ENCODE data around the gene ADAM8. TPM values are rescaled to one million over a fixed set of nuclear protein-coding genes. Genes with fewer than 3 reads are reported as not detected.

The ADAM8 gene
- total and polyA plus RNA-seq, 10 of the 15 experiments (the other 5 are each of a cell fraction or from before 2014, with no cell fraction given), result 0.37 to 92.7 (median 21.7) TPM

GRCh38 chr10:133302230-133302629 is 25.6 kb upstream of the ADAM8 start (continued):
- no peak for TF ChIP-seq ZNF217 (IDR thresholded peaks at IDR 0.05)
- no peak for TF ChIP-seq POLR2A (IDR thresholded peaks at IDR 0.05; ENCODE audit: low read depth, low read length)
- TF ChIP-seq MAX (IDR thresholded peaks at IDR 0.05; ENCODE audit: low read depth, low read length), result no peak

GRCh38 chr10:133299738-133300137 is 23.1 kb upstream of the ADAM8 start:
- no TSS peak for BruUV-seq (replicated peaks)
- no peaks in the 10 kb centered on the region for H3K27me3 ChIP-seq (replicated peaks in 1 of 2; ENCODE audit: control insufficient read depth in 2 of 2, insufficient read depth in 2 of 2, low read length in 1 of 2)
- ATAC-seq (no peak), FAIRE-seq (no peak), DNase-seq (ENCODE audit: low read depth, low spot score) (no peak)
- H3K4me2 ChIP-seq (ENCODE audit: control insufficient read depth, insufficient read depth), result no peak overlapping the region
- H3K27ac ChIP-seq (ENCODE audit: control insufficient read depth, insufficient read depth), result no peak overlapping the region
- H3K4me3 ChIP-seq, result no peak overlapping the region
- H3K4me1 ChIP-seq (ENCODE audit: control insufficient read depth, insufficient read depth, low read length), result no peaks in the 10 kb centered on the region
- H3K36me3 ChIP-seq (ENCODE audit: control insufficient read depth in 2 of 2, insufficient read depth in 2 of 2, low read length in 1 of 2), result peaks cover 25 to 31% of the 10 kb centered on the region in 2 experiments
- SMC1A ChIA-PET (ENCODE audit: uncharacterized antibody, unreplicated experiment), result no interaction called here
- POLR2A ChIA-PET, result no interaction called here
- TF ChIP-seq ZNF24 (IDR thresholded peaks at IDR 0.05) (no peak), RELB (IDR thresholded peaks at IDR 0.05; ENCODE audit: low read depth) (no peak), BRCA1 (IDR thresholded peaks at IDR 0.05; ENCODE audit: low read depth, low read length) (no peak), ZBTB40 (IDR thresholded peaks at IDR 0.05; ENCODE audit: borderline replicate concordance) (no peak), PRDM15 (CRISPR knock-in tag; IDR thresholded peaks at IDR 0.05) (no peak)
- no peak overlapping the region for H2AFZ ChIP-seq (ENCODE audit: control insufficient read depth, low read depth, low read length)
- RAD21 ChIA-PET (ENCODE audit: unreplicated experiment), result no interaction called here
- intact Hi-C loops (cut with micrococcal nuclease; ENCODE audit: unreplicated experiment), result no loop called here
- CTCF ChIA-PET, result interaction anchor here (1.3 to 1.6 kb wide), 2 partner anchors 8 to 21 kb away, joined by 3 to 5 read pairs; no protein-coding TSS in a partner anchor
- H4K20me1 ChIP-seq (ENCODE audit: control insufficient read depth, insufficient read depth), result no peaks in the 10 kb centered on the region; the same call in 1 of the 2 replicates
- no peak overlapping the region for H3K9ac ChIP-seq (ENCODE audit: control insufficient read depth, insufficient read depth, low read length)
- peaks cover 8% of the 10 kb centered on the region for H3K79me2 ChIP-seq (ENCODE audit: control insufficient read depth, insufficient read depth, low read length)
- 85% methylated on average over 14 of the region's 14 CpGs for WGBS (ENCODE audit: insufficient coverage, insufficient replicate concordance, low lambda C conversion rate, missing lambda C conversion rate)
- H3K9me3 ChIP-seq (replicated peaks; ENCODE audit: control insufficient read depth, insufficient read depth, low read length), result no peaks in the 10 kb centered on the region
- in situ Hi-C loops (cut with MboI), result no loop called here
